Neuronal stem cell (in vitro differentiated cells): ENCODE measurements around the gene KCNK10.

Experiments
- DNase-seq: peaks from one replicate; pipeline ENCODE4 v3.0.0-alpha.2; 2013; ENCODE audit warnings: low spot score
- H2AFZ ChIP-seq: one replicate; pipeline ENCODE4 v1.6.1; 2013; ENCODE audit warnings: mild to moderate bottlenecking, low read length, inconsistent platforms
- H2AK5ac ChIP-seq: 2 replicates; pipeline ENCODE4 v1.6.1; 2013; ENCODE audit warnings: low read depth, mild to moderate bottlenecking, inconsistent platforms, low read length, moderate library complexity, mixed read lengths
- H2BK120ac ChIP-seq: 2 replicates; pipeline ENCODE4 v1.6.1; 2013; ENCODE audit warnings: low read depth, mild to moderate bottlenecking, inconsistent platforms, low read length, moderate library complexity, mixed read lengths
- H2BK12ac ChIP-seq: one replicate; pipeline ENCODE4 v1.6.1; 2013; ENCODE audit warnings: low read length, inconsistent platforms
- H2BK15ac ChIP-seq: 2 replicates; pipeline ENCODE4 v1.6.1; 2013; ENCODE audit warnings: mild to moderate bottlenecking, low read length, inconsistent platforms, mixed read lengths
- H2BK5ac ChIP-seq: one replicate; pipeline ENCODE4 v1.6.1; 2013; ENCODE audit warnings: inconsistent platforms, mild to moderate bottlenecking, low read length, moderate library complexity
- H3K14ac ChIP-seq: one replicate; pipeline ENCODE4 v1.6.1; 2013; ENCODE audit warnings: low read length, inconsistent platforms
- H3K18ac ChIP-seq: 2 replicates; pipeline ENCODE4 v1.6.1; 2013; ENCODE audit warnings: low read length, inconsistent platforms
- H3K23ac ChIP-seq: 2 replicates; pipeline ENCODE4 v1.6.1; 2013; ENCODE audit warnings: low read depth, mild to moderate bottlenecking, mixed read lengths, low read length, inconsistent platforms; ENCODE audit not compliant: poor library complexity
- H3K27ac ChIP-seq: replicated peaks from 3 replicates; pipeline ENCODE4 v1.5.1; 2013; ENCODE audit warnings: low read length, inconsistent platforms
- H3K27me3 ChIP-seq, 3 experiments: 2 replicates each; pipeline ENCODE4 v1.6.1; 2013; ENCODE audit warnings: low read length in 3 of 3, mild to moderate bottlenecking in 2 of 3, inconsistent platforms in 1 of 3, low read depth in 1 of 3, mixed read lengths in 1 of 3, moderate library complexity in 1 of 3; ENCODE audit not compliant: control insufficient read depth in 3 of 3, insufficient read depth in 3 of 3
- H3K36me3 ChIP-seq, 2 donors: replicated peaks in 1 of 2; 2 replicates each; pipeline ENCODE4 v1.6.1; 2013; ENCODE audit warnings: low read length in 2 of 2; ENCODE audit not compliant: control insufficient read depth in 2 of 2, insufficient read depth in 2 of 2
- H3K4ac ChIP-seq: 2 replicates; pipeline ENCODE4 v1.6.1; 2013; ENCODE audit warnings: inconsistent platforms, mild to moderate bottlenecking, low read length, moderate library complexity
- H3K4me1 ChIP-seq, 2 donors: 1 replicate in 1 of 2; 2 replicates in 1 of 2; pipeline ENCODE4 v1.6.1; 2013; ENCODE audit warnings: low read length in 2 of 2, low read depth in 1 of 2; ENCODE audit not compliant: control insufficient read depth in 2 of 2, insufficient read depth in 1 of 2
- H3K4me2 ChIP-seq: one replicate; pipeline ENCODE4 v1.6.1; 2013; ENCODE audit warnings: mild to moderate bottlenecking, low read length, inconsistent platforms; ENCODE audit not compliant: insufficient read depth, poor library complexity, severe bottlenecking
- H3K4me3 ChIP-seq, 2 donors: 2 replicates each; pipeline ENCODE4 v1.5.1; 2013; ENCODE audit warnings: low read length in 2 of 2, mild to moderate bottlenecking in 2 of 2, inconsistent platforms in 1 of 2, moderate library complexity in 1 of 2
- H3K79me1 ChIP-seq: one replicate; pipeline ENCODE4 v1.6.1; 2013; ENCODE audit warnings: low read depth, mild to moderate bottlenecking, inconsistent platforms, low read length, moderate library complexity
- H3K9ac ChIP-seq: one replicate; pipeline ENCODE4 v1.6.1; 2013; ENCODE audit warnings: mild to moderate bottlenecking, low read depth, low read length, inconsistent platforms; ENCODE audit not compliant: poor library complexity
- H3K9me3 ChIP-seq, 2 donors: replicated peaks in 1 of 2; 2 replicates each; pipeline versions ENCODE3 to v1.6.1; 2013; ENCODE audit warnings: low read length in 2 of 2, mild to moderate bottlenecking in 2 of 2, inconsistent platforms in 1 of 2, low read depth in 1 of 2, mixed read lengths in 1 of 2, moderate library complexity in 1 of 2; ENCODE audit not compliant: control insufficient read depth in 2 of 2, insufficient read depth in 1 of 2
- H4K8ac ChIP-seq: one replicate; pipeline ENCODE4 v1.6.1; 2013; ENCODE audit warnings: low read depth, mild to moderate bottlenecking, inconsistent platforms, low read length, moderate library complexity
- H4K91ac ChIP-seq: one replicate; pipeline ENCODE4 v1.6.1; 2013; ENCODE audit warnings: low read length, low read depth, mild to moderate bottlenecking, inconsistent platforms; ENCODE audit not compliant: poor library complexity
- WGBS, 2 donors: extraction: QIAGEN DNeasy Blood & Tissue Kit; methylation state at CpG; one replicate each; pipeline ENCODE4 v1.1.7; 2013; ENCODE audit warnings: missing lambda C conversion rate in 2 of 2, mixed read lengths in 1 of 2; ENCODE audit not compliant: insufficient read length in 2 of 2, insufficient replicate concordance in 1 of 2; ENCODE audit errors: extremely low coverage in 2 of 2; 5-methylcytosine and 5-hydroxymethylcytosine counted together

KCNK10 gene

GRCh38 chr14:88234442-88234841 is 88.6 kb downstream of the KCNK10 start:
- H3K36me3 ChIP-seq, result peaks cover 0 to 9% of the 10 kb centered on the region in 2 donors
- H3K27me3 ChIP-seq, result no peaks in the 10 kb centered on the region
- H2BK12ac ChIP-seq, result no peak overlapping the region
- no peak overlapping the region for H3K27ac ChIP-seq
- no peak overlapping the region for H4K91ac ChIP-seq
- H2BK120ac ChIP-seq, result no peak overlapping the region
- no peak for DNase-seq
- H3K14ac ChIP-seq, result no peak overlapping the region
- H3K4me1 ChIP-seq, result peaks cover 10 to 14% of the 10 kb centered on the region in 2 donors
- no peak overlapping the region for H3K4me3 ChIP-seq
- H2BK15ac ChIP-seq, result no peak overlapping the region
- no peaks in the 10 kb centered on the region for H3K79me1 ChIP-seq
- H3K4ac ChIP-seq, result no peak overlapping the region
- H2AFZ ChIP-seq, result no peak overlapping the region
- no peak overlapping the region for H3K18ac ChIP-seq
- H2AK5ac ChIP-seq, result no peak overlapping the region
- no CpG with 5 or more reads among the region's 4 CpGs for WGBS, 2 donors
- no peak overlapping the region for H3K23ac ChIP-seq
- no peak overlapping the region for H3K4me2 ChIP-seq
- no peak overlapping the region for H4K8ac ChIP-seq
- H3K9ac ChIP-seq, result no peak overlapping the region
- H3K9me3 ChIP-seq, result peaks cover 2 to 4% of the 10 kb centered on the region in 2 donors
- H2BK5ac ChIP-seq, result no peak overlapping the region

GRCh38 chr14:88233915-88234314 is 89.2 kb downstream of the KCNK10 start:
- no peak overlapping the region for H2BK5ac ChIP-seq
- no peak overlapping the region for H2AK5ac ChIP-seq
- no peak overlapping the region for H2BK15ac ChIP-seq
- H3K9me3 ChIP-seq, result peaks cover 2 to 4% of the 10 kb centered on the region in 2 donors
- no peak overlapping the region for H3K4me3 ChIP-seq
- no peak overlapping the region for H3K14ac ChIP-seq
- H3K23ac ChIP-seq, result no peak overlapping the region
- H3K27me3 ChIP-seq, result no peaks in the 10 kb centered on the region
- H3K79me1 ChIP-seq, result no peaks in the 10 kb centered on the region
- no peak overlapping the region for H2BK12ac ChIP-seq
- no peak overlapping the region for H3K4me2 ChIP-seq
- no peak overlapping the region for H3K4ac ChIP-seq
- no peak overlapping the region for H2AFZ ChIP-seq
- H3K9ac ChIP-seq, result no peak overlapping the region
- H2BK120ac ChIP-seq, result no peak overlapping the region
- no CpG with 5 or more reads among the region's 5 CpGs for WGBS, 2 donors
- H4K91ac ChIP-seq, result no peak overlapping the region
- H4K8ac ChIP-seq, result no peak overlapping the region
- H3K4me1 ChIP-seq, result peaks cover 10 to 14% of the 10 kb centered on the region in 2 donors
- no peak overlapping the region for H3K18ac ChIP-seq
- peaks cover 0 to 9% of the 10 kb centered on the region in 2 donors for H3K36me3 ChIP-seq
- DNase-seq, result no peak
- H3K27ac ChIP-seq, result no peak overlapping the region

- H3K18ac ChIP-seq, result no peak overlapping the region
- H2BK12ac ChIP-seq, result no peak overlapping the region
- no peak overlapping the region for H3K4me2 ChIP-seq
- no peak overlapping the region for H2BK120ac ChIP-seq
- no peak overlapping the region for H4K8ac ChIP-seq
- no peaks in the 10 kb centered on the region for H3K79me1 ChIP-seq
- no peak overlapping the region for H3K14ac ChIP-seq
- H2AFZ ChIP-seq, result no peak overlapping the region
- no peak overlapping the region for H3K4me3 ChIP-seq
- H3K23ac ChIP-seq, result no peak overlapping the region
- H2BK5ac ChIP-seq, result no peak overlapping the region
- H2BK15ac ChIP-seq, result no peak overlapping the region
- H3K9ac ChIP-seq, result no peak overlapping the region
- H2AK5ac ChIP-seq, result no peak overlapping the region
- H3K4me1 ChIP-seq, result peaks cover 10 to 14% of the 10 kb centered on the region in 2 donors
- H3K27me3 ChIP-seq, result no peaks in the 10 kb centered on the region
- H4K91ac ChIP-seq, result no peak overlapping the region
- H3K27ac ChIP-seq, result peak overlapping the region; percentile 36
- peaks cover 2 to 4% of the 10 kb centered on the region in 2 donors for H3K9me3 ChIP-seq
- no CpG with 5 or more reads among the region's 3 CpGs for WGBS, 2 donors
- H3K36me3 ChIP-seq, result peaks cover 0 to 6% of the 10 kb centered on the region in 2 donors
- no peak for DNase-seq
- no peak overlapping the region for H3K4ac ChIP-seq
Observed at GRCh38 chr14:88232771-88233170, 90.3 kb downstream of the KCNK10 start.

- Histone ChIP-seq H4K8ac (no peak overlapping the region), H3K4me2 (no peak overlapping the region), H3K9ac (no peak overlapping the region), H3K4me3 (no peak overlapping the region), H3K36me3 (no peaks in the 10 kb centered on the region), H3K27me3 (no peaks in the 10 kb centered on the region), H2BK5ac (no peak overlapping the region), H2BK120ac (no peak overlapping the region), H3K23ac (no peak overlapping the region), H2BK12ac (no peak overlapping the region), H2BK15ac (no peak overlapping the region), H3K4me1 (peaks cover 10 to 14% of the 10 kb centered on the region in 2 donors), H3K4ac (no peak overlapping the region), H2AK5ac (no peak overlapping the region), H3K27ac (no peak overlapping the region), H2AFZ (no peak overlapping the region), H3K79me1 (no peaks in the 10 kb centered on the region), H3K9me3 (peaks cover 2 to 4% of the 10 kb centered on the region in 2 donors), H3K18ac (no peak overlapping the region), H3K14ac (no peak overlapping the region), H4K91ac (no peak overlapping the region)
- no CpG with 5 or more reads among the region's 5 CpGs for WGBS, 2 donors
- DNase-seq, result no peak
Observed at GRCh38 chr14:88231603-88232002, 91.5 kb downstream of the KCNK10 start.
